ENCODE results near the gene C15orf39. TPM values are rescaled to one million over a fixed set of nuclear protein-coding genes. Genes with fewer than 3 reads are reported as not detected.
"Not testable (repeated sequence)": the region's sequence is repeated elsewhere in the genome, so short reads cannot be mapped to it uniquely, and the experiment has no call there.

C15orf39 gene
- total RNA-seq, 6 experiments from 2014 or later, result 3.6 to 9.4 (median 5.8) TPM

DNA sequence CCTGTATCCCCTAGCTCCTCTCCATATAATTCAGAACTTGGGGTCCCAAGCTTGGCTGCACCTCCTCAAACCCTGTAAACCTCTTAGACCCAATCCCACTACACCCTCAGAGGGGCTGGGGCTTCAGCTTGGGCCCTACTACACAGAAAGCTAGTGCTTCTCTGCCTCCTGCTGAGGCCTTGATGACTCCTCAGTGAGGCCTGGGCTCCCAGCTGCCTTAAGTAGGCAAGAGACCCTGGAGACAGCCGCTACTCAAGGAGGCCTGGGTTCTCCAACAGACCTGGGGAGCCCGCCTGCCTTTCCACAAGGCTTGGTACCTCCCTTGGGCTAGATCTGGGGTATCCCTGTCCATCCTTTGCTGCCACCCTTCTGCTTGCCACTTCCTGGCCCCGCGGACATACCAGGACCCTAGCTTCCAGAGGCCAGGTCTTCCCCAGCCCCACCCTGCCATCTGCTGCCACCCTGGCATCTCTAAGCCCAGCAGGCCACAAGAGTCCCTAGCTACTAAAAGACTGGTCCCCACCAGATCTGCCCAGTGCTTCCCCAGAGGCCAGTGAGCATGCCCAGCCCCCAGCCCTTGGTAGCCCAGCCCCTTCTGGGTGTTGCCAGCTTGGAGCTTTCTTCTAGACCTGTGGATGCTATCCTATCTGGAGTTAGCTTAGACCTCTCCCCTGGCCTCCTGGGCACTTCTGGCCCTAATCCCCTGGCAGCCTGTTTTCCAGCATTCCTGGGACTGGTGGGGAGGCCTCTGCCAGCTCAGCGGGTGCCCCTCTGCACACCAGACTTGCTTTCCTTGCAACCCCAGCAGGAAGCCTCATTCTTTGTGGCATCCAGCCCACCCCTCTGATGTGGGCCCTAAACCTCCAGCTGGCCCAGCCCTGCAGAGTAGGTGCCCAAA lies 13.7 kb downstream of the C15orf39 start:
- 94% methylated on average over 3 of the region's 5 CpGs for WGBS (ENCODE audit: insufficient coverage, low coverage, low lambda C conversion rate, missing lambda C conversion rate)
- peak in 1 of 4 donors; percentile 14 for ATAC-seq

DNA sequence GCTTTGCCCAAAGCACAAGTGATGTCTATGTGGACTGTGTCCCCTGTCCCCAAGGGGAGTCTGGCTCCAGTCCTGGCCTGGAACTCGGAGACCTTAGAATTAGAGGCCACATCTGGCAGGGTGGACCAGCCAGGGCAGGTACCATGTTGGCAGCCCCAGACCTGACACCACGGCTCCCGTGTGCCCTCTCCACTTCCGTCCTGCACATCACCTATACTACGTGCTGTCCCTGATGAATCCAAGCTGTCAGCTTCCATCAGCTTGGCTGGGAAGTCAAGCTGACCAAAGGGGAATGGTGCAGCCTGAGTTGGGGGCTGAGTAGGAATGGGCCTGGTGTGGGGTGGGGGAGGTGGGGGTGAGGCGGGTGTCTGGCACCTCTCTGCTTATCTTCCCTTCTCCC lies 15.3 kb downstream of the C15orf39 start:
- TF ChIP-seq, protein P1, sequence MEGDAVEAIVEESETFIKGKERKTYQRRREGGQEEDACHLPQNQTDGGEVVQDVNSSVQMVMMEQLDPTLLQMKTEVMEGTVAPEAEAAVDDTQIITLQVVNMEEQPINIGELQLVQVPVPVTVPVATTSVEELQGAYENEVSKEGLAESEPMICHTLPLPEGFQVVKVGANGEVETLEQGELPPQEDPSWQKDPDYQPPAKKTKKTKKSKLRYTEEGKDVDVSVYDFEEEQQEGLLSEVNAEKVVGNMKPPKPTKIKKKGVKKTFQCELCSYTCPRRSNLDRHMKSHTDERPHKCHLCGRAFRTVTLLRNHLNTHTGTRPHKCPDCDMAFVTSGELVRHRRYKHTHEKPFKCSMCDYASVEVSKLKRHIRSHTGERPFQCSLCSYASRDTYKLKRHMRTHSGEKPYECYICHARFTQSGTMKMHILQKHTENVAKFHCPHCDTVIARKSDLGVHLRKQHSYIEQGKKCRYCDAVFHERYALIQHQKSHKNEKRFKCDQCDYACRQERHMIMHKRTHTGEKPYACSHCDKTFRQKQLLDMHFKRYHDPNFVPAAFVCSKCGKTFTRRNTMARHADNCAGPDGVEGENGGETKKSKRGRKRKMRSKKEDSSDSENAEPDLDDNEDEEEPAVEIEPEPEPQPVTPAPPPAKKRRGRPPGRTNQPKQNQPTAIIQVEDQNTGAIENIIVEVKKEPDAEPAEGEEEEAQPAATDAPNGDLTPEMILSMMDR (IDR thresholded peaks at IDR 0.05), result no peak
- no peak for TF ChIP-seq POLR2A (IDR thresholded peaks at IDR 0.05)
- Histone ChIP-seq H3K4me3 (no peak overlapping the region), H3K4me1 (peaks cover 0 to 4% (median 0%) of the 10 kb centered on the region in 4 donors), H3K36me3 (peaks cover 0 to under 1% (median under 1%) of the 10 kb centered on the region in 4 donors), H3K9me3 (no peaks in the 10 kb centered on the region), H3K27ac (no peak overlapping the region), H3K27me3 (no peaks in the 10 kb centered on the region)
- no peak for DNase-seq
- intact Hi-C loops (cut with DNase I), result no loop called here
- ATAC-seq, result no peak
- WGBS (ENCODE audit: insufficient coverage, low coverage, low lambda C conversion rate, missing lambda C conversion rate), result no CpG with 5 or more reads among the region's 6 CpGs

More for the DNA sequence above, 13.7 kb downstream of the C15orf39 start:
- peaks cover 0 to 4% (median 0%) of the 10 kb centered on the region in 4 donors for H3K4me1 ChIP-seq
- no peak overlapping the region for H3K27ac ChIP-seq
- TF ChIP-seq, protein P1 (IDR thresholded peaks at IDR 0.05), result no peak
- TF ChIP-seq POLR2A (IDR thresholded peaks at IDR 0.05), result no peak
- no peak for DNase-seq
- no peak overlapping the region for H3K4me3 ChIP-seq
- no peaks in the 10 kb centered on the region for H3K9me3 ChIP-seq
- H3K27me3 ChIP-seq, result no peaks in the 10 kb centered on the region
- intact Hi-C loops (cut with DNase I), result no loop called here
- peaks cover 0 to 13% (median 6%) of the 10 kb centered on the region in 4 donors for H3K36me3 ChIP-seq

DNA sequence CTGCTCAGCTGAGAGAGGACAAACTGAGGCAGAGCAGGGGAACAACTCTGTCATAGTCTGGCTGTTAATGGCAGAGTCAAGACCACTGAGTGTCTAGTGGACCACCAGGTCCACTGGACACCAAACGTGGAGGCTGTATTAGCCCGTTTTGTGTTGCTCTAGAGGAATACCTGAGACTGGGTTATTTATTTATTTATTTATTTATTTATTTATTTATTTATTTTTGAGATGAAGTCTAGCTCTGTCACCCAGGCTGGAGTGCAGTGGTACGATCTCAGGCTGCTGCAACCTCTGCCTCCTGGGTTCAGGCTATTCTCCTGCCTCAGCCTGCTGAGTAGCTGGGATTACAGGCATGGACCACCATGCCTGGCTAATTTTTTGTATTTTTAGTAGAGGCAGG lies 15.9 kb downstream of the C15orf39 start:
- ATAC-seq; H3K9me3 ChIP-seq; DNase-seq; H3K27me3 ChIP-seq; H3K27ac ChIP-seq; H3K4me3 ChIP-seq; H3K4me1 ChIP-seq; H3K36me3 ChIP-seq; intact Hi-C loops (cut with DNase I): not testable (repeated sequence)
- 80% methylated on average over 3 of the region's 3 CpGs for WGBS (ENCODE audit: insufficient coverage, low coverage, low lambda C conversion rate, missing lambda C conversion rate)

DNA sequence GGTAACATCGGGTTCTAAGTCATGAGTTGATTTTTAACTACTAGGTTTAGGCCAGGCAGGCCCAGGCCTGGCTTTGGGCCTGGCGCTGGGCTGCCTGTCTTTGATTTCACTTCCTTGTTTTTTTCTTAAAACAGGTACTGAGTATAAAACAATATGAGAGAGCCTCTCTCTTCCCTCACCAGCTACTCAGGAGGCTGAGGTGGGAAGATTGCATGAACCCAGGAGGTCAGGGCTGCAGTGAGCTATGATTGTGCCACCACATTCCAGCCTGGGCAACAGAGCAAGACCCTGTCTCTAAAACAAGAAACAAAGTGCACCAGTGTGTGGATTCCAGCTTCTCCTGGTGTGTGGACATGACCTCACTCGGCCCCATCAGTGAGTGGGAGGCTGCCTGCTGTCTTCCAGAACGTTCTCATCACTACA lies 17.8 kb downstream of the C15orf39 start:
- H3K4me3 ChIP-seq; H3K27ac ChIP-seq; H3K27me3 ChIP-seq; intact Hi-C loops (cut with DNase I); H3K9me3 ChIP-seq; DNase-seq; H3K4me1 ChIP-seq; H3K36me3 ChIP-seq: not testable (repeated sequence)
- ATAC-seq, result peak in 2 of 4 donors; percentile 19 to 39
- 30% methylated on average over 3 of the region's 4 CpGs for WGBS (ENCODE audit: insufficient coverage, low coverage, low lambda C conversion rate, missing lambda C conversion rate)

DNA sequence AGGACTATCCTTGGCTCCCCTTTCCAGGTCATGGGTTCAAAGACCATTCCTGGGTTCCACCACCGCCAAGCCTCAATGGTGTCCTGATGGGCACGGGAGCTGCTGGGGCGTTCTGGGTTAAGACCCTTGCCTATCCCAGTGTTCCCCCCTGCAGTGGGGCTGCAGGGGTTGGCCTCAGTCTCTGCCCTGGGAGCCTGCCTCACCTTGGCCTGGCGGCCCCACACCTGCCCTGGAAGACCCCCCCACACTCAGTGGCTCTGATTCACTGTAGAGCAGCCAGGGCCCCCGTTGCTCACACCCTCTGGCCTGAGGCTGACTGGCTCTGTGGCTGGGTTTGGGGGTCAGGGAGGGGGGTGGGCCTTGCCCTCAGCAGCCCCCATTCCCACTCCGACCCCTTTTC lies 22.0 kb downstream of the C15orf39 start:
- Histone ChIP-seq H3K9me3 (no peaks in the 10 kb centered on the region), H3K27ac (no peak overlapping the region), H3K4me3 (no peak overlapping the region), H3K36me3 (no peaks in the 10 kb centered on the region), H3K4me1 (peaks cover 0 to 4% (median 0%) of the 10 kb centered on the region in 4 donors), H3K27me3 (no peaks in the 10 kb centered on the region)
- WGBS (ENCODE audit: insufficient coverage, low coverage, low lambda C conversion rate, missing lambda C conversion rate), result 57% methylated on average over 1 of the region's 6 CpGs
- intact Hi-C loops (cut with DNase I), result no loop called here
- DNase-seq (peak in 1 of 3 donors; percentile 15), ATAC-seq (no peak)
- TF ChIP-seq, protein P1 (IDR thresholded peaks at IDR 0.05), result no peak
- no peak for TF ChIP-seq POLR2A (IDR thresholded peaks at IDR 0.05)
